GM18526 (cell line): ENCODE measurements around the gene TOMM5.

Experiments used
- POLR2A ChIP-seq: IDR thresholded peaks from 3 replicates; pipeline ENCODE4 v1.6.1; 2011; ENCODE audit not compliant: insufficient read length; ENCODE audit errors: extremely low read depth

The TOMM5 gene

GRCh38 chr9:37621273-37622121 lies 29.1 kb upstream of the TOMM5 start:
- no peak for TF ChIP-seq POLR2A

GRCh38 chr9:37620396-37620795 lies 28.0 kb upstream of the TOMM5 start:
- TF ChIP-seq POLR2A, result no peak

GRCh38 chr9:37619806-37620205 lies 27.4 kb upstream of the TOMM5 start:
- no peak for TF ChIP-seq POLR2A

- TF ChIP-seq POLR2A, result no peak
Observed at GRCh38 chr9:37618817-37619216, 26.4 kb upstream of the TOMM5 start.

- TF ChIP-seq POLR2A, result no peak
Observed at GRCh38 chr9:37617832-37618231, 25.4 kb upstream of the TOMM5 start.

GRCh38 chr9:37617161-37617560 lies 24.8 kb upstream of the TOMM5 start:
- no peak for TF ChIP-seq POLR2A

GRCh38 chr9:37611961-37612360 lies 19.6 kb upstream of the TOMM5 start:
- TF ChIP-seq POLR2A, result no peak

GRCh38 chr9:37611014-37611413 lies 18.6 kb upstream of the TOMM5 start:
- TF ChIP-seq POLR2A, result no peak

- TF ChIP-seq POLR2A, result no peak
Observed at GRCh38 chr9:37609735-37610397, 17.5 kb upstream of the TOMM5 start.

- no peak for TF ChIP-seq POLR2A
Observed at GRCh38 chr9:37608250-37608649, 15.9 kb upstream of the TOMM5 start.

GRCh38 chr9:37604296-37604695 lies 11.9 kb upstream of the TOMM5 start:
- no peak for TF ChIP-seq POLR2A

GRCh38 chr9:37602817-37603216 lies 10.4 kb upstream of the TOMM5 start:
- TF ChIP-seq POLR2A, result no peak

GRCh38 chr9:37596504-37596903 lies 4.1 kb upstream of the TOMM5 start:
- TF ChIP-seq POLR2A, result no peak

GRCh38 chr9:37593883-37594448 lies 1.6 kb upstream of the TOMM5 start:
- TF ChIP-seq POLR2A, result no peak

GRCh38 chr9:37587521-37587920 lies 4.9 kb downstream of the TOMM5 start:
- TF ChIP-seq POLR2A, result no peak

- no peak for TF ChIP-seq POLR2A
Observed at GRCh38 chr9:37583522-37584121, 8.8 kb downstream of the TOMM5 start.

GRCh38 chr9:37582548-37583157 lies 9.7 kb downstream of the TOMM5 start:
- no peak for TF ChIP-seq POLR2A
